ENCODE data around the gene ARHGEF11. TPM values are rescaled to one million over a fixed set of nuclear protein-coding genes. Genes with fewer than 3 reads are reported as not detected.

The ARHGEF11 gene
- total RNA-seq, 4 donors from 2014 or later, result 56.7 to 127 (median 89.9) TPM

DNA sequence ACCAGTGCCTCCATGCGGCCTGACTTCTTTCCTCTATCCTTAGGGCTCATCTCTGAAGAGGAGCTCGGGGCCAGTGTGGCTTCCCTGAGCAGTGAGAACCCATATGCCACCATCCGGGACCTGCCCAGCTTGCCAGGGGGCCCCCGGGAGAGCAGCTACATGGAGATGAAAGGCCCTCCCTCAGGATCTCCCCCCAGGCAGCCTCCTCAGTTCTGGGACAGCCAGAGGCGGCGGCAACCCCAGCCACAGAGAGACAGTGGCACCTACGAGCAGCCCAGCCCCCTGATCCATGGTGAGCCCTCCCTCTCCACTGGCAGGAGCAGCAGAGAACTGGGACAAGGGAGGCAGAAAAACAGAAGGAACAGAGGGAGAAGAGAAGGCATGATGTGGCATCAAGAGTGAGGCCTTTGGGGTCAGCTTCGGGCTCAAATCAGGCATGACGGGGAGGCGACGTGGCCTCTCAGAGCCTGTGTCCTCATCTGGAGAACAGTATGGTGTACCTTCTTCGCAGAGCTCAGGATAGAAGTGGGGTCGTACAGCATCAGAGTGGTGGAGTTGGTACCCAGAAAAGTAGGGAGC, 131.6 kb downstream of the ARHGEF11 start:
- Histone ChIP-seq H3K36me3 (peaks cover 0 to 6% (median 0%) of the 10 kb centered on the region in 3 donors), H3K27ac (no peak overlapping the region), H3K4me1 (peaks cover 0 to 5% (median 0%) of the 10 kb centered on the region in 4 donors), H3K27me3 (no peaks in the 10 kb centered on the region), H3K9me3 (no peaks in the 10 kb centered on the region), H3K4me3 (no peak overlapping the region)
- DNase-seq, result no peak
- TF ChIP-seq, protein P1, sequence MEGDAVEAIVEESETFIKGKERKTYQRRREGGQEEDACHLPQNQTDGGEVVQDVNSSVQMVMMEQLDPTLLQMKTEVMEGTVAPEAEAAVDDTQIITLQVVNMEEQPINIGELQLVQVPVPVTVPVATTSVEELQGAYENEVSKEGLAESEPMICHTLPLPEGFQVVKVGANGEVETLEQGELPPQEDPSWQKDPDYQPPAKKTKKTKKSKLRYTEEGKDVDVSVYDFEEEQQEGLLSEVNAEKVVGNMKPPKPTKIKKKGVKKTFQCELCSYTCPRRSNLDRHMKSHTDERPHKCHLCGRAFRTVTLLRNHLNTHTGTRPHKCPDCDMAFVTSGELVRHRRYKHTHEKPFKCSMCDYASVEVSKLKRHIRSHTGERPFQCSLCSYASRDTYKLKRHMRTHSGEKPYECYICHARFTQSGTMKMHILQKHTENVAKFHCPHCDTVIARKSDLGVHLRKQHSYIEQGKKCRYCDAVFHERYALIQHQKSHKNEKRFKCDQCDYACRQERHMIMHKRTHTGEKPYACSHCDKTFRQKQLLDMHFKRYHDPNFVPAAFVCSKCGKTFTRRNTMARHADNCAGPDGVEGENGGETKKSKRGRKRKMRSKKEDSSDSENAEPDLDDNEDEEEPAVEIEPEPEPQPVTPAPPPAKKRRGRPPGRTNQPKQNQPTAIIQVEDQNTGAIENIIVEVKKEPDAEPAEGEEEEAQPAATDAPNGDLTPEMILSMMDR (IDR thresholded peaks at IDR 0.05), result no peak
- TF ChIP-seq POLR2A (IDR thresholded peaks at IDR 0.05), result no peak

GRCh38 chr1:156912861-156913808, 132.4 kb downstream of the ARHGEF11 start:
- H3K9me3 ChIP-seq, result no peaks in the 10 kb centered on the region
- no peak overlapping the region for H3K4me3 ChIP-seq
- H3K27me3 ChIP-seq, result no peaks in the 10 kb centered on the region
- H3K4me1 ChIP-seq, result peaks cover 0 to 5% (median 0%) of the 10 kb centered on the region in 4 donors
- peaks cover 0 to 6% (median 0%) of the 10 kb centered on the region in 3 donors for H3K36me3 ChIP-seq
- no peak for TF ChIP-seq POLR2A (IDR thresholded peaks at IDR 0.05)
- TF ChIP-seq, protein P1 (IDR thresholded peaks at IDR 0.05), result no peak
- H3K27ac ChIP-seq, result no peak overlapping the region
- DNase-seq, result peak in 1 of 3 donors; percentile 43

DNA sequence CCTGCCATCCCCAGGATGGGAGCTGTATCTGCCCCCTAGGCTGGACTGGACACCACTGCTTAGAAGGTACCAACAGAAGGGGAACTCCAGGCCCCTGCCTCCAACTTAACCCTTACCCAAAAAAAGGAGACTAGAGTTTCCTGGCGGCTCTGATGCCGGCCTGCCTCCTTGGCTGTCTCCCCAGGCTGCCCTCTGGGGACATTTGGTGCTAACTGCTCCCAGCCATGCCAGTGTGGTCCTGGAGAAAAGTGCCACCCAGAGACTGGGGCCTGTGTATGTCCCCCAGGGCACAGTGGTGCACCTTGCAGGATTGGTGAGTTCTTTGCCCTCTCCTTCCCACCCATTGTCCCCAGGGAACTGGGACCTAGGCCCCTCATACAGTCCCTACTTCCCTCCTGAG, 133.2 kb downstream of the ARHGEF11 start:
- H3K4me1 ChIP-seq, result peaks cover 0 to 10% (median 0%) of the 10 kb centered on the region in 4 donors
- no peak overlapping the region for H3K4me3 ChIP-seq
- no peaks in the 10 kb centered on the region for H3K9me3 ChIP-seq
- H3K27me3 ChIP-seq, result no peaks in the 10 kb centered on the region
- TF ChIP-seq, protein P1 (IDR thresholded peaks at IDR 0.05), result no peak
- TF ChIP-seq POLR2A (IDR thresholded peaks at IDR 0.05), result no peak
- peaks cover 0 to 6% (median 0%) of the 10 kb centered on the region in 3 donors for H3K36me3 ChIP-seq
- DNase-seq, result no peak
- H3K27ac ChIP-seq, result no peak overlapping the region

DNA sequence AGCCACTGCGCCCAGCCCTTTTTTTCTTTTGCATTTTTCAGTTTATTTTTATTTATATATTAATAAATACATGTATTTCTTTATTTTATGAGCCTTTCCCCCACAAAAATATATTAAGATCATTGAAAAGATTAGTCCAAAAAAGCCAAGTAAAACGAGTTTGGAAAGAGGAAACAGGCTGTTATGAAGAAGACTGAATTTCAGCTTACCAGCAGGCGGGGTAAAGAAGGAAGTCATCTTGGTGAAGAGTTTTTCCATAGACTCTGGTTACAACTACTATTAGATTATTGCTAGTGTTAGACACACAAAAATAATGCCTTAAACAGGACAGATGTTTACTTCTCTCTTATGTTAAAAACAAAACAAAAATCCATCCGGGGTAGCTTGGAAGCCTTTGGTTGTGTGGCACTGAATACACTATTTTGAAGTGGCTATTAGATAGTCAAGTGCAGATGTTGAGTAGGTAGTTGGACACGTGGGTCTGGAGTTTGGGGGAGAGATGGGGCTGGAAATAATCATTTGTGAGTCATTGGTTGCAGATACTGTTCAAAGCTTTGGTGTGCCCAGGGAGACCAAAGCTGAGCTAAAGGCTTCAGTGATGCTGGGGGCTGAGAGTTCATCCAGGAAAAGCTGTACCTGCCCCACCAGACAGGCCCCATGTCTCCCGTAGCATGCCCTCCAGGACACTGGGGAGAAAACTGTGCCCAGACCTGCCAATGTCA, 133.8 kb downstream of the ARHGEF11 start:
- Histone ChIP-seq H3K27me3 (no peaks in the 10 kb centered on the region), H3K9me3 (no peaks in the 10 kb centered on the region)
- no peak for TF ChIP-seq POLR2A (IDR thresholded peaks at IDR 0.05)
- TF ChIP-seq, protein P1 (IDR thresholded peaks at IDR 0.05), result no peak

GRCh38 chr1:156910309-156910782, 135.2 kb downstream of the ARHGEF11 start:
- peak in 2 of 3 donors; percentile 66 to 71 for DNase-seq
- H3K4me1 ChIP-seq, result peaks cover 0 to 12% (median 0%) of the 10 kb centered on the region in 4 donors
- no peaks in the 10 kb centered on the region for H3K9me3 ChIP-seq
- no peak for TF ChIP-seq POLR2A (IDR thresholded peaks at IDR 0.05)
- TF ChIP-seq, protein P1 (IDR thresholded peaks at IDR 0.05), result peak; percentile 20 to 78 (median 62)
- H3K27me3 ChIP-seq, result no peaks in the 10 kb centered on the region
- H3K36me3 ChIP-seq, result peaks cover 0 to 6% (median 0%) of the 10 kb centered on the region in 3 donors
- H3K4me3 ChIP-seq, result no peak overlapping the region
- no peak overlapping the region for H3K27ac ChIP-seq

More for the DNA sequence above, 133.8 kb downstream of the ARHGEF11 start:
- H3K36me3 ChIP-seq, result peaks cover 0 to 6% (median 0%) of the 10 kb centered on the region in 3 donors
- peaks cover 0 to 12% (median 0%) of the 10 kb centered on the region in 4 donors for H3K4me1 ChIP-seq
- no peak overlapping the region for H3K4me3 ChIP-seq
- no peak overlapping the region for H3K27ac ChIP-seq
- no peak for DNase-seq

Data from Peyer's patch (tissue), 4 donors.